MM.1S (cell line): Measurements from ENCODE around the gene DCPS.

ENCODE experiments used
- CTCF ChIP-seq: fragments of 300-600 bp; sonication (generic); IDR thresholded peaks from 2 replicates; pipeline ENCODE4 v1.5.1; 2016; ENCODE audit warnings: antibody characterized with exemption, low read length, mixed read lengths
- EZH2 ChIP-seq: fragments of 300-600 bp; sonication (generic); optimal IDR thresholded peaks from 2 replicates; pipeline ENCODE3; 2017; ENCODE audit warnings: low read depth, mild to moderate bottlenecking, antibody characterized with exemption, low read length, mixed read lengths
- EZH2phosphoT487 ChIP-seq: fragments of 300-600 bp; sonication (generic); IDR thresholded peaks from 2 replicates; pipeline ENCODE4 v1.6.1; 2018; ENCODE audit warnings: antibody characterized with exemption, low read length

GRCh38 chr11:126310200-126310991 is 6.5 kb downstream of the DCPS start:
- TF ChIP-seq CTCF (peak; percentile 87), EZH2 (no peak), EZH2phosphoT487 (no peak)
